Upper lobe of right lung (tissue), 1 donor: ENCODE measurements around the gene CAMK2G. TPM values are rescaled to one million over a fixed set of nuclear protein-coding genes. Genes with fewer than 3 reads are reported as not detected.
"Not testable (repeated sequence)": the region's sequence is repeated elsewhere in the genome, so short reads cannot be mapped to it uniquely, and the experiment has no call there.

Source experiments
- ATAC-seq: fragments of 200-7000 bp; cut with Tn5 transposase; one replicate; pipeline ENCODE4 v1.9.1; 2020; ENCODE audit warnings: mild to moderate bottlenecking, moderate library complexity
- DNase-seq: peaks from one replicate; pipeline ENCODE4 v3.0.0-alpha.2; 2020
- H3K27ac ChIP-seq: fragments of 200-600 bp; one replicate; pipeline ENCODE4 v1.8.0; 2022
- H3K27me3 ChIP-seq: fragments of 200-600 bp; one replicate; pipeline ENCODE4 v1.8.0; 2022; ENCODE audit warnings: mild to moderate bottlenecking
- H3K36me3 ChIP-seq: fragments of 200-600 bp; one replicate; pipeline ENCODE4 v1.8.0; 2022
- H3K4me1 ChIP-seq: fragments of 200-600 bp; one replicate; pipeline ENCODE4 v1.8.0; 2022
- H3K4me3 ChIP-seq: fragments of 200-600 bp; one replicate; pipeline ENCODE4 v1.8.0; 2022; ENCODE audit warnings: mild to moderate bottlenecking
- H3K9me3 ChIP-seq: fragments of 200-600 bp; one replicate; pipeline ENCODE4 v1.8.0; 2022
- CTCF ChIP-seq: fragments of 200-600 bp; IDR thresholded peaks from one replicate; pipeline ENCODE4 v1.8.0; 2022; ENCODE audit warnings: antibody characterized with exemption
- intact Hi-C: fragments of 100-400 bp; cut with DNase I; formaldehyde crosslinking; loops from one replicate; pipeline ENCODE4 v1.11.0; 2022
- total RNA-seq: library from RNA; stranded (reverse); fragmentation: NEBNext Ultra II Directional; extraction: Animal tissue kit (Norgen Biotek cat#: 25700); gene quantifications from one replicate; pipeline ENCODE4 v1.2.1, GENCODE V29; 2021
- donor health status: DM: no; HTN: yes; CAD: no; lungs with severe emphysema.

CAMK2G gene
- total RNA-seq, 1 donor from 2014 or later, result 36.2 TPM

- intact Hi-C loops, result no loop called here
- Histone ChIP-seq H3K4me1 (no peaks in the 10 kb centered on the region), H3K9me3 (no peaks in the 10 kb centered on the region), H3K27me3 (no peaks in the 10 kb centered on the region), H3K27ac (no peak overlapping the region), H3K4me3 (no peak overlapping the region), H3K36me3 (peaks cover 82% of the 10 kb centered on the region)
- TF ChIP-seq CTCF, result no peak
- DNase-seq (no peak), ATAC-seq (no peak)
Measured at GRCh38 chr10:73838827-73839226, 35.5 kb downstream of the CAMK2G start.

GRCh38 chr10:73838008-73838567 is 36.3 kb downstream of the CAMK2G start:
- peaks cover 76% of the 10 kb centered on the region for H3K36me3 ChIP-seq
- TF ChIP-seq CTCF, result no peak
- ATAC-seq (no peak), DNase-seq (no peak)
- no peaks in the 10 kb centered on the region for H3K9me3 ChIP-seq
- H3K4me1 ChIP-seq, result no peaks in the 10 kb centered on the region
- no peak overlapping the region for H3K4me3 ChIP-seq
- H3K27me3 ChIP-seq, result no peaks in the 10 kb centered on the region
- intact Hi-C loops, result no loop called here
- H3K27ac ChIP-seq, result no peak overlapping the region

GRCh38 chr10:73837072-73837471 is 37.3 kb downstream of the CAMK2G start:
- Histone ChIP-seq H3K27ac (no peak overlapping the region), H3K4me1 (no peaks in the 10 kb centered on the region)
- ATAC-seq, result no peak

GRCh38 chr10:73836427-73836980 is 37.9 kb downstream of the CAMK2G start:
- Histone ChIP-seq H3K4me1 (no peaks in the 10 kb centered on the region), H3K4me3 (no peak overlapping the region), H3K9me3 (no peaks in the 10 kb centered on the region), H3K27me3 (no peaks in the 10 kb centered on the region), H3K27ac (no peak overlapping the region), H3K36me3 (peaks cover 60% of the 10 kb centered on the region)
- peak; percentile 54 for ATAC-seq
- intact Hi-C loops, result no loop called here
- no peak for TF ChIP-seq CTCF
- DNase-seq, result no peak

More at GRCh38 chr10:73837072-73837471, 37.3 kb downstream of the CAMK2G start:
- TF ChIP-seq CTCF, result no peak
- no peaks in the 10 kb centered on the region for H3K27me3 ChIP-seq
- intact Hi-C loops, result no loop called here
- H3K9me3 ChIP-seq, result no peaks in the 10 kb centered on the region
- no peak for DNase-seq
- H3K4me3 ChIP-seq, result no peak overlapping the region
- H3K36me3 ChIP-seq, result peaks cover 66% of the 10 kb centered on the region

- intact Hi-C loops, H3K9me3 ChIP-seq, H3K4me1 ChIP-seq, DNase-seq, H3K27me3 ChIP-seq, H3K4me3 ChIP-seq, ATAC-seq, H3K27ac ChIP-seq: not testable (repeated sequence)
- H3K36me3 ChIP-seq, result peaks cover 36% of the 10 kb centered on the region
Measured at GRCh38 chr10:73829090-73829489, 45.3 kb downstream of the CAMK2G start.

GRCh38 chr10:73828161-73828560 is 46.2 kb downstream of the CAMK2G start:
- no peak for TF ChIP-seq CTCF
- no peak for ATAC-seq
- Histone ChIP-seq H3K36me3 (peaks cover 43% of the 10 kb centered on the region), H3K27ac (no peak overlapping the region), H3K9me3 (no peaks in the 10 kb centered on the region), H3K4me1 (no peaks in the 10 kb centered on the region), H3K4me3 (no peak overlapping the region), H3K27me3 (no peaks in the 10 kb centered on the region)
- intact Hi-C loops, result no loop called here
- DNase-seq, result no peak
